Measurements from ENCODE around the gene GLIS2.

The GLIS2 gene

GRCh38 chr16:4297480-4297879 lies 18.4 kb upstream of the GLIS2 start:
- TF ChIP-seq CTCF (IDR thresholded peaks at IDR 0.05; ENCODE audit: borderline replicate concordance, insufficient read depth, low read depth, low read length): no peak
- H3K4me3 ChIP-seq (ENCODE audit: low read depth, low read length): no peak overlapping the region

GRCh38 chr16:4298761-4299522 lies 16.9 kb upstream of the GLIS2 start:
- no peak for TF ChIP-seq CTCF (IDR thresholded peaks at IDR 0.05; ENCODE audit: borderline replicate concordance, insufficient read depth, low read depth, low read length)
- H3K4me3 ChIP-seq (ENCODE audit: low read depth, low read length): no peak overlapping the region

GRCh38 chr16:4301177-4301576 lies 14.7 kb upstream of the GLIS2 start:
- TF ChIP-seq CTCF (IDR thresholded peaks at IDR 0.05; ENCODE audit: borderline replicate concordance, insufficient read depth, low read depth, low read length): no peak
- H3K4me3 ChIP-seq (ENCODE audit: low read depth, low read length): no peak overlapping the region

- no peak for TF ChIP-seq CTCF (IDR thresholded peaks at IDR 0.05; ENCODE audit: borderline replicate concordance, insufficient read depth, low read depth, low read length)
- H3K4me3 ChIP-seq (ENCODE audit: low read depth, low read length): no peak overlapping the region
These were observed 13.9 kb upstream of the GLIS2 start for GRCh38 chr16:4301968-4302367.

- TF ChIP-seq CTCF (IDR thresholded peaks at IDR 0.05; ENCODE audit: borderline replicate concordance, insufficient read depth, low read depth, low read length): no peak
- no peak overlapping the region for H3K4me3 ChIP-seq (ENCODE audit: low read depth, low read length)
These were observed 11.9 kb upstream of the GLIS2 start for GRCh38 chr16:4303973-4304372.

GRCh38 chr16:4306470-4307214 lies 9.2 kb upstream of the GLIS2 start:
- peak overlapping the region; percentile 84 for H3K4me3 ChIP-seq (ENCODE audit: low read depth, low read length)
- no peak for TF ChIP-seq CTCF (IDR thresholded peaks at IDR 0.05; ENCODE audit: borderline replicate concordance, insufficient read depth, low read depth, low read length)

All from GM12875 (cell line).